WTC11 (cell line): ENCODE results near the gene CAV1.

Experiments
- CREB1 ChIP-seq: sonication (generic); formaldehyde crosslinking; IDR thresholded peaks from 2 replicates; pipeline ENCODE4 v1.8.0; 2023; ENCODE audit warnings: mild to moderate bottlenecking, missing genetic modification reagents
- JUN ChIP-seq: sonication (generic); formaldehyde crosslinking; IDR thresholded peaks from 2 replicates; pipeline ENCODE4 v1.8.0; 2023; ENCODE audit warnings: mild to moderate bottlenecking, missing genetic modification reagents
- TF ChIP-seq, protein P1 (sequence below): sonication (generic); formaldehyde crosslinking; conservative IDR thresholded peaks from 2 replicates; pipeline ENCODE4 v1.8.1; 2023; ENCODE audit warnings: mild to moderate bottlenecking, low read depth, missing genetic modification reagents, moderate library complexity
- TF ChIP-seq, protein P2 (sequence below): sonication (generic); formaldehyde crosslinking; IDR thresholded peaks from 2 replicates; pipeline ENCODE4 v1.8.0; 2022; ENCODE audit warnings: missing genetic modification reagents
- TF ChIP-seq, protein P3 (sequence below): fragments of 200-600 bp; IDR thresholded peaks from 2 replicates; pipeline ENCODE4 v1.8.0; 2022; ENCODE audit warnings: antibody characterized with exemption

DNA sequence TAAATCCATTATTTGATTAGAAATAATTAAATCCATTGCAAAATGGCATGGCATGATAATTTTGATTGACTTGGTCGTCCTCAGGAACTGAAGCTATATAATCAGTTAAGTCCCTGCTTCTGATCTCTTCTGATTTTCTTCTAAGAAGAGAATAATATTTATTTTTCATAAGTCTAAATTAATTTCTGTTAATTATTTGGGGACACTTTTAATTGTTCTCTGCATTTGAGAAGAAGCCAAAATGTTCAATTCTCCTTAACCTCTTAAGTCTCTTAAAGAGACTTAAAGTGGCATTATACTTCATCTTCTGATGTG, 67.2 kb downstream of the CAV1 start:
- TF ChIP-seq, protein P1, sequence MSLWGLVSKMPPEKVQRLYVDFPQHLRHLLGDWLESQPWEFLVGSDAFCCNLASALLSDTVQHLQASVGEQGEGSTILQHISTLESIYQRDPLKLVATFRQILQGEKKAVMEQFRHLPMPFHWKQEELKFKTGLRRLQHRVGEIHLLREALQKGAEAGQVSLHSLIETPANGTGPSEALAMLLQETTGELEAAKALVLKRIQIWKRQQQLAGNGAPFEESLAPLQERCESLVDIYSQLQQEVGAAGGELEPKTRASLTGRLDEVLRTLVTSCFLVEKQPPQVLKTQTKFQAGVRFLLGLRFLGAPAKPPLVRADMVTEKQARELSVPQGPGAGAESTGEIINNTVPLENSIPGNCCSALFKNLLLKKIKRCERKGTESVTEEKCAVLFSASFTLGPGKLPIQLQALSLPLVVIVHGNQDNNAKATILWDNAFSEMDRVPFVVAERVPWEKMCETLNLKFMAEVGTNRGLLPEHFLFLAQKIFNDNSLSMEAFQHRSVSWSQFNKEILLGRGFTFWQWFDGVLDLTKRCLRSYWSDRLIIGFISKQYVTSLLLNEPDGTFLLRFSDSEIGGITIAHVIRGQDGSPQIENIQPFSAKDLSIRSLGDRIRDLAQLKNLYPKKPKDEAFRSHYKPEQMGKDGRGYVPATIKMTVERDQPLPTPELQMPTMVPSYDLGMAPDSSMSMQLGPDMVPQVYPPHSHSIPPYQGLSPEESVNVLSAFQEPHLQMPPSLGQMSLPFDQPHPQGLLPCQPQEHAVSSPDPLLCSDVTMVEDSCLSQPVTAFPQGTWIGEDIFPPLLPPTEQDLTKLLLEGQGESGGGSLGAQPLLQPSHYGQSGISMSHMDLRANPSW (CRISPR knock-in tag): no peak
- TF ChIP-seq JUN (CRISPR knock-in tag): no peak
- TF ChIP-seq, protein P2, sequence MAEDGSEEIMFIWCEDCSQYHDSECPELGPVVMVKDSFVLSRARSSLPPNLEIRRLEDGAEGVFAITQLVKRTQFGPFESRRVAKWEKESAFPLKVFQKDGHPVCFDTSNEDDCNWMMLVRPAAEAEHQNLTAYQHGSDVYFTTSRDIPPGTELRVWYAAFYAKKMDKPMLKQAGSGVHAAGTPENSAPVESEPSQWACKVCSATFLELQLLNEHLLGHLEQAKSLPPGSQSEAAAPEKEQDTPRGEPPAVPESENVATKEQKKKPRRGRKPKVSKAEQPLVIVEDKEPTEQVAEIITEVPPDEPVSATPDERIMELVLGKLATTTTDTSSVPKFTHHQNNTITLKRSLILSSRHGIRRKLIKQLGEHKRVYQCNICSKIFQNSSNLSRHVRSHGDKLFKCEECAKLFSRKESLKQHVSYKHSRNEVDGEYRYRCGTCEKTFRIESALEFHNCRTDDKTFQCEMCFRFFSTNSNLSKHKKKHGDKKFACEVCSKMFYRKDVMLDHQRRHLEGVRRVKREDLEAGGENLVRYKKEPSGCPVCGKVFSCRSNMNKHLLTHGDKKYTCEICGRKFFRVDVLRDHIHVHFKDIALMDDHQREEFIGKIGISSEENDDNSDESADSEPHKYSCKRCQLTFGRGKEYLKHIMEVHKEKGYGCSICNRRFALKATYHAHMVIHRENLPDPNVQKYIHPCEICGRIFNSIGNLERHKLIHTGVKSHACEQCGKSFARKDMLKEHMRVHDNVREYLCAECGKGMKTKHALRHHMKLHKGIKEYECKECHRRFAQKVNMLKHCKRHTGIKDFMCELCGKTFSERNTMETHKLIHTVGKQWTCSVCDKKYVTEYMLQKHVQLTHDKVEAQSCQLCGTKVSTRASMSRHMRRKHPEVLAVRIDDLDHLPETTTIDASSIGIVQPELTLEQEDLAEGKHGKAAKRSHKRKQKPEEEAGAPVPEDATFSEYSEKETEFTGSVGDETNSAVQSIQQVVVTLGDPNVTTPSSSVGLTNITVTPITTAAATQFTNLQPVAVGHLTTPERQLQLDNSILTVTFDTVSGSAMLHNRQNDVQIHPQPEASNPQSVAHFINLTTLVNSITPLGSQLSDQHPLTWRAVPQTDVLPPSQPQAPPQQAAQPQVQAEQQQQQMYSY (CRISPR knock-in tag): no peak
- TF ChIP-seq CREB1 (CRISPR knock-in tag): no peak
- TF ChIP-seq, protein P3, sequence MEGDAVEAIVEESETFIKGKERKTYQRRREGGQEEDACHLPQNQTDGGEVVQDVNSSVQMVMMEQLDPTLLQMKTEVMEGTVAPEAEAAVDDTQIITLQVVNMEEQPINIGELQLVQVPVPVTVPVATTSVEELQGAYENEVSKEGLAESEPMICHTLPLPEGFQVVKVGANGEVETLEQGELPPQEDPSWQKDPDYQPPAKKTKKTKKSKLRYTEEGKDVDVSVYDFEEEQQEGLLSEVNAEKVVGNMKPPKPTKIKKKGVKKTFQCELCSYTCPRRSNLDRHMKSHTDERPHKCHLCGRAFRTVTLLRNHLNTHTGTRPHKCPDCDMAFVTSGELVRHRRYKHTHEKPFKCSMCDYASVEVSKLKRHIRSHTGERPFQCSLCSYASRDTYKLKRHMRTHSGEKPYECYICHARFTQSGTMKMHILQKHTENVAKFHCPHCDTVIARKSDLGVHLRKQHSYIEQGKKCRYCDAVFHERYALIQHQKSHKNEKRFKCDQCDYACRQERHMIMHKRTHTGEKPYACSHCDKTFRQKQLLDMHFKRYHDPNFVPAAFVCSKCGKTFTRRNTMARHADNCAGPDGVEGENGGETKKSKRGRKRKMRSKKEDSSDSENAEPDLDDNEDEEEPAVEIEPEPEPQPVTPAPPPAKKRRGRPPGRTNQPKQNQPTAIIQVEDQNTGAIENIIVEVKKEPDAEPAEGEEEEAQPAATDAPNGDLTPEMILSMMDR: no peak
